HepG2 (cell line): ENCODE results near the gene HBEGF.

ENCODE experiments used
- CTCF ChIP-seq: sonication (generic); formaldehyde crosslinking; IDR thresholded peaks from 2 replicates; pipeline ENCODE4 v1.5.0; 2020; ENCODE audit warnings: mild to moderate bottlenecking, missing genetic modification reagents, moderate library complexity
- ELK4 ChIP-seq: sonication (generic); formaldehyde crosslinking; IDR thresholded peaks from 2 replicates; pipeline ENCODE4 v1.9.0; 2021; ENCODE audit warnings: missing genetic modification reagents, borderline replicate concordance
- FOXA3 ChIP-seq: IDR thresholded peaks from 2 replicates; pipeline ENCODE4 v1.6.1; 2016; ENCODE audit warnings: missing genetic modification reagents, missing compliant biosample characterization
- IRF9 ChIP-seq: sonication (generic); formaldehyde crosslinking; IDR thresholded peaks from 2 replicates; pipeline ENCODE4 v1.8.0; 2022; ENCODE audit warnings: missing genetic modification reagents, mild to moderate bottlenecking, borderline replicate concordance
- JUND ChIP-seq: sonication (generic); formaldehyde crosslinking; IDR thresholded peaks from 2 replicates; pipeline ENCODE4 v1.8.0; 2022; ENCODE audit warnings: mild to moderate bottlenecking, missing genetic modification reagents
- SMARCE1 ChIP-seq: fragments of 450-650 bp; IDR thresholded peaks from 2 replicates; pipeline ENCODE4 v1.6.1; 2017; ENCODE audit warnings: borderline replicate concordance
- STAT5B ChIP-seq: sonication (generic); formaldehyde crosslinking; IDR thresholded peaks from 2 replicates; pipeline ENCODE4 v1.4.0; 2020; ENCODE audit warnings: missing genetic modification reagents
- SUZ12 ChIP-seq: fragments of 150-350 bp; IDR thresholded peaks from 2 replicates; pipeline ENCODE4 v1.6.1; 2014; ENCODE audit warnings: low read depth, low read length
- YY1 ChIP-seq: IDR thresholded peaks from 2 replicates; pipeline ENCODE4 v1.6.1; 2011; ENCODE audit warnings: low read length, low read depth, moderate library complexity, mild to moderate bottlenecking; ENCODE audit not compliant: insufficient read depth, insufficient replicate concordance
- ZBED4 ChIP-seq: sonication (generic); formaldehyde crosslinking; IDR thresholded peaks from 2 replicates; pipeline ENCODE4 v1.4.0; 2020; ENCODE audit warnings: missing genetic modification reagents, borderline replicate concordance
- ZBTB44 ChIP-seq: sonication (generic); formaldehyde crosslinking; IDR thresholded peaks from 2 replicates; pipeline ENCODE4 v1.4.0; 2020; ENCODE audit warnings: missing genetic modification reagents
- ZFP41 ChIP-seq: sonication (generic); formaldehyde crosslinking; IDR thresholded peaks from 2 replicates; pipeline ENCODE4 v1.4.0; 2020; ENCODE audit warnings: mild to moderate bottlenecking, missing genetic modification reagents, borderline replicate concordance
- ZNF335 ChIP-seq: sonication (generic); formaldehyde crosslinking; IDR thresholded peaks from 2 replicates; pipeline ENCODE4 v1.4.0; 2020; ENCODE audit warnings: missing genetic modification reagents

GRCh38 chr5:140322751-140323731 lies 23.4 kb downstream of the HBEGF start:
- TF ChIP-seq SUZ12 (no peak), ZBTB44 (CRISPR knock-in tag) (no peak), SMARCE1 (no peak), CTCF (CRISPR knock-in tag) (no peak), JUND (CRISPR knock-in tag) (peak; percentile 14; the same call in 1 of the 2 replicates), FOXA3 (CRISPR knock-in tag) (no peak), IRF9 (CRISPR knock-in tag) (no peak), STAT5B (CRISPR knock-in tag) (no peak), ZBED4 (CRISPR knock-in tag) (no peak), YY1 (no peak), ZNF335 (CRISPR knock-in tag) (no peak), ZFP41 (CRISPR knock-in tag) (no peak), ELK4 (no peak)
